K562 (cell line): ENCODE measurements around the gene ELL3. TPM values are rescaled to one million over a fixed set of nuclear protein-coding genes. Genes with fewer than 3 reads are reported as not detected.

Experiments
- AFF1 ChIP-seq, 2 experiments: fragments of 450-650 bp; IDR thresholded peaks; 2 replicates each; pipeline ENCODE4 v1.6.1; 2018; ENCODE audit warnings: mild to moderate bottlenecking in 2 of 2, low read depth in 1 of 2; ENCODE audit not compliant: partially characterized antibody in 2 of 2
- CREBBP ChIP-seq: IDR thresholded peaks from one replicate; pipeline ENCODE4 v1.6.1; 2012; ENCODE audit warnings: low read depth, mild to moderate bottlenecking, control low read depth, inconsistent platforms, low read length
- E2F8 ChIP-seq: fragments of 450-650 bp; IDR thresholded peaks from 2 replicates; pipeline ENCODE4 v1.7.1; 2018; ENCODE audit warnings: mild to moderate bottlenecking, low read depth; ENCODE audit not compliant: partially characterized antibody
- EGR1 ChIP-seq: fragments of 450-650 bp; conservative IDR thresholded peaks from 2 replicates; pipeline ENCODE4 v1.6.1; 2017; ENCODE audit warnings: mild to moderate bottlenecking
- GTF2B ChIP-seq: IDR thresholded peaks from 2 replicates; pipeline ENCODE4 v1.6.1; 2011; ENCODE audit not compliant: insufficient read length; ENCODE audit errors: extremely low read depth
- MEIS2 ChIP-seq: fragments of 450-650 bp; IDR thresholded peaks from 2 replicates; pipeline ENCODE4 v1.6.1; 2014; ENCODE audit warnings: mild to moderate bottlenecking; ENCODE audit not compliant: partially characterized antibody
- NFXL1 ChIP-seq: fragments of 450-650 bp; formaldehyde crosslinking; IDR thresholded peaks from 2 replicates; pipeline ENCODE4 v1.4.0; 2021; ENCODE audit warnings: mild to moderate bottlenecking
- NR2C1 ChIP-seq, 2 experiments: fragments of 450-650 bp; IDR thresholded peaks; 2 replicates each; pipeline ENCODE4 v1.6.1; 2017; ENCODE audit warnings: mild to moderate bottlenecking in 2 of 2, antibody characterized with exemption in 1 of 2, inconsistent platforms in 1 of 2, missing compliant biosample characterization in 1 of 2, missing genetic modification characterization in 1 of 2
- PRPF4 ChIP-seq: fragments of 200-400 bp; formaldehyde crosslinking; IDR thresholded peaks from one replicate; pipeline ENCODE4 v1.6.1; 2017; ENCODE audit warnings: low read length, low read depth, mild to moderate bottlenecking; ENCODE audit not compliant: insufficient read depth, poor library complexity, severe bottlenecking
- RBFOX2 ChIP-seq: fragments of 200-400 bp; formaldehyde crosslinking; IDR thresholded peaks from 2 replicates; pipeline ENCODE4 v1.6.1; 2017; ENCODE audit warnings: low read depth, mild to moderate bottlenecking, low read length, moderate library complexity
- SIN3A ChIP-seq, 2 experiments: fragments of 150-350 bp in 1 of 2; IDR thresholded peaks; 2 replicates each; pipeline ENCODE4 v1.6.1; 2011 to 2016; ENCODE audit warnings: borderline replicate concordance in 2 of 2, low read depth in 2 of 2, low read length in 2 of 2, mild to moderate bottlenecking in 2 of 2, moderate library complexity in 2 of 2; ENCODE audit not compliant: control insufficient read depth in 1 of 2
- SREBF1 ChIP-seq: fragments of 150-350 bp; IDR thresholded peaks from 2 replicates; pipeline ENCODE4 v1.6.1; 2014; ENCODE audit warnings: antibody characterized with exemption, low read depth, low read length, borderline replicate concordance
- STAT6 ChIP-seq: sonication (generic); formaldehyde crosslinking; IDR thresholded peaks from 2 replicates; pipeline ENCODE4 v1.8.1; 2023; ENCODE audit warnings: mild to moderate bottlenecking, missing genetic modification reagents
- ZNF143 ChIP-seq: sonication (generic); formaldehyde crosslinking; IDR thresholded peaks from 2 replicates; pipeline ENCODE4 v1.9.0; 2022; ENCODE audit warnings: mild to moderate bottlenecking, missing genetic modification reagents
- ZNF24 ChIP-seq: fragments of 450-650 bp; IDR thresholded peaks from 2 replicates; pipeline ENCODE4 v1.6.1; 2016
- ZSCAN29 ChIP-seq: fragments of 450-650 bp; IDR thresholded peaks from 2 replicates; pipeline ENCODE4 v1.6.1; 2017
- polyA plus RNA-seq, 8 experiments: library from polyadenylated mRNA; depleted of rRNA in 4 of 8; stranded (reverse) in 5 of 8; unstranded in 3 of 8; fragments of >200 nt; fragmentation: Nextera tagmentation in 2 of 8; fragmentation: Illumina TruSeq in 1 of 8; extraction: Ambion mirVana in 2 of 8; extraction: Trizol in 1 of 8; gene quantifications; 2 replicates each; pipeline versions ENCODE4 v1.2.1 to v1.2.3, GENCODE V29; 2011 to 2014; ENCODE audit warnings: inconsistent platforms in 1 of 8, missing spikeins in 1 of 8
- total RNA-seq, 7 experiments: library from RNA; depleted of rRNA in 6 of 7; stranded (reverse); fragments of >200 nt in 6 of 7; fragmentation: Illumina TruSeq in 2 of 7; extraction: Trizol in 2 of 7; gene quantifications; 2 replicates each; pipeline versions ENCODE4 v1.2.1 to v1.2.3, GENCODE V29; 2011 to 2021; ENCODE audit warnings: low replicate concordance in 1 of 7

Gene ELL3
- total and polyA plus RNA-seq, 9 of the 15 experiments (the other 6 are each of a cell fraction or from before 2014, with no cell fraction given) = 0.80 to 5.2 (median 2.6) TPM

GRCh38 chr15:43800286-43801141, 23.7 kb upstream of the ELL3 start, which contains the start of gene HYPK (continued):
- TF ChIP-seq NFXL1 (CRISPR knock-in tag) (no peak), ZNF24 (no peak), E2F8 (peak; percentile 92), NR2C1 (IDR thresholded peaks at IDR 0.05) (no peak), NR2C1 (tag; IDR thresholded peaks at IDR 0.05) (0 out of 2 replicates have a peak, but pooled peaks have one; percentile 12), ZSCAN29 (no peak), PRPF4 (no peak), GTF2B (no peak), ZNF143 (0 out of 2 replicates have a peak, but pooled peaks have one; percentile 25), SREBF1 (no peak), SIN3A (IDR thresholded peaks at IDR 0.05; ENCODE audit: borderline replicate concordance in 2 of 2, control insufficient read depth in 1 of 2, low read depth in 2 of 2, low read length in 2 of 2) (peak; percentile 89 to 93; a peak in 3 of 4 replicates), RBFOX2 (peak; percentile 92), MEIS2 (peak; percentile 17), EGR1 (no peak), STAT6 (CRISPR knock-in tag) (no peak), CREBBP (no peak), AFF1 (IDR thresholded peaks at IDR 0.05; ENCODE audit: low read depth in 1 of 2, partially characterized antibody in 2 of 2) (peak; percentile 13 to 47)
